Measurements from ENCODE around the gene HNRNPLL. TPM values are rescaled to one million over a fixed set of nuclear protein-coding genes. Genes with fewer than 3 reads are reported as not detected.

Gene HNRNPLL
- total RNA-seq, 2 experiments from 2014 or later, result 44.9 to 46.5 TPM

DNA sequence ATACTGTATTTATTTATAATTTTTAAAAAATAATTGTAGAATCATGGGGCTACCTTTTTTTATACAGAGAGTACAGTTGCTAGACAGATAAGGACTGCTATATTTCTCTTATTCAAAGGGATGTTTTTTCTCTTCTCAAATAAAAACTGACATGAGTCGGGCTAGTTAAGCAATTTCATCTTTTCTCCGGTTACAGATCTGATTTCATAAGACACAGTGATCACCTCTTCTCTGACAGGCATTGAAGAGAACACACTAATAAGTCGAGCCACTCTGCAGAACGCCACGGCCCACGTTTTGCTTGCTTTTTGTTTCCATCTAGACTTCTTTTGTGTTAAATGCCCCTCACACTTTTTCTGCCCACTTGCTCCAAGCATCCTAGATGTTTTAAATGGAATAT, 85.4 kb downstream of the HNRNPLL start:
- no peak overlapping the region for H3K4me3 Mint-ChIP-seq
- TF ChIP-seq, protein P1, sequence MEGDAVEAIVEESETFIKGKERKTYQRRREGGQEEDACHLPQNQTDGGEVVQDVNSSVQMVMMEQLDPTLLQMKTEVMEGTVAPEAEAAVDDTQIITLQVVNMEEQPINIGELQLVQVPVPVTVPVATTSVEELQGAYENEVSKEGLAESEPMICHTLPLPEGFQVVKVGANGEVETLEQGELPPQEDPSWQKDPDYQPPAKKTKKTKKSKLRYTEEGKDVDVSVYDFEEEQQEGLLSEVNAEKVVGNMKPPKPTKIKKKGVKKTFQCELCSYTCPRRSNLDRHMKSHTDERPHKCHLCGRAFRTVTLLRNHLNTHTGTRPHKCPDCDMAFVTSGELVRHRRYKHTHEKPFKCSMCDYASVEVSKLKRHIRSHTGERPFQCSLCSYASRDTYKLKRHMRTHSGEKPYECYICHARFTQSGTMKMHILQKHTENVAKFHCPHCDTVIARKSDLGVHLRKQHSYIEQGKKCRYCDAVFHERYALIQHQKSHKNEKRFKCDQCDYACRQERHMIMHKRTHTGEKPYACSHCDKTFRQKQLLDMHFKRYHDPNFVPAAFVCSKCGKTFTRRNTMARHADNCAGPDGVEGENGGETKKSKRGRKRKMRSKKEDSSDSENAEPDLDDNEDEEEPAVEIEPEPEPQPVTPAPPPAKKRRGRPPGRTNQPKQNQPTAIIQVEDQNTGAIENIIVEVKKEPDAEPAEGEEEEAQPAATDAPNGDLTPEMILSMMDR (IDR thresholded peaks at IDR 0.05), result no peak
- Histone ChIP-seq H3K9me3 (ENCODE audit: control insufficient read depth in 1 of 2, insufficient read depth in 1 of 2, low read length in 2 of 2) (peaks cover 0 to 4% of the 10 kb centered on the region in 2 experiments), H3K27me3 (ENCODE audit: control insufficient read depth in 1 of 2, insufficient read depth in 2 of 2, low read length in 2 of 2) (no peaks in the 10 kb centered on the region), H3K27ac (ENCODE audit: low read depth in 1 of 2, low read length in 2 of 2) (no peak overlapping the region), H3K4me1 (ENCODE audit: insufficient read depth, low read length) (no peaks in the 10 kb centered on the region), H3K4me3 (ENCODE audit: low read length) (no peak overlapping the region), H3K36me3 (ENCODE audit: insufficient read depth, low read length) (no peaks in the 10 kb centered on the region)
- no peak for DNase-seq
- intact Hi-C loops (cut with DNase I, micrococcal nuclease), result no loop called here
- no peaks in the 10 kb centered on the region for H3K36me3 Mint-ChIP-seq (ENCODE audit: low read depth)
- ATAC-seq (ENCODE audit: poor library complexity), result no peak
- POLR2A ChIA-PET, result no interaction called here
- H3K27me3 Mint-ChIP-seq, result no peaks in the 10 kb centered on the region
- CTCF ChIA-PET, result no interaction called here
- H3K9me3 Mint-ChIP-seq, result no peaks in the 10 kb centered on the region
- no peaks in the 10 kb centered on the region for H3K4me1 Mint-ChIP-seq (ENCODE audit: low read depth)
- no peak overlapping the region for H3K27ac Mint-ChIP-seq

GRCh38 chr2:38516526-38516925, 86.2 kb downstream of the HNRNPLL start:
- DNase-seq (no peak), ATAC-seq (ENCODE audit: poor library complexity) (no peak)
- Histone ChIP-seq H3K27ac (ENCODE audit: low read depth in 1 of 2, low read length in 2 of 2) (no peak overlapping the region), H3K4me1 (ENCODE audit: insufficient read depth, low read length) (no peaks in the 10 kb centered on the region), H3K4me3 (ENCODE audit: low read length) (no peak overlapping the region), H3K9me3 (ENCODE audit: control insufficient read depth in 1 of 2, insufficient read depth in 1 of 2, low read length in 2 of 2) (peaks cover 0 to 4% of the 10 kb centered on the region in 2 experiments), H3K27me3 (ENCODE audit: control insufficient read depth in 1 of 2, insufficient read depth in 2 of 2, low read length in 2 of 2) (no peaks in the 10 kb centered on the region), H3K36me3 (ENCODE audit: insufficient read depth, low read length) (no peaks in the 10 kb centered on the region)
- Mint-ChIP-seq H3K9me3 (no peaks in the 10 kb centered on the region), H3K4me3 (no peak overlapping the region), H3K27ac (no peak overlapping the region), H3K27me3 (no peaks in the 10 kb centered on the region), H3K36me3 (ENCODE audit: low read depth) (no peaks in the 10 kb centered on the region), H3K4me1 (ENCODE audit: low read depth) (no peaks in the 10 kb centered on the region)
- intact Hi-C loops (cut with DNase I, micrococcal nuclease), result no loop called here
- ChIA-PET POLR2A (no interaction called here), CTCF (no interaction called here)
- TF ChIP-seq, protein P1 (IDR thresholded peaks at IDR 0.05), result no peak

DNA sequence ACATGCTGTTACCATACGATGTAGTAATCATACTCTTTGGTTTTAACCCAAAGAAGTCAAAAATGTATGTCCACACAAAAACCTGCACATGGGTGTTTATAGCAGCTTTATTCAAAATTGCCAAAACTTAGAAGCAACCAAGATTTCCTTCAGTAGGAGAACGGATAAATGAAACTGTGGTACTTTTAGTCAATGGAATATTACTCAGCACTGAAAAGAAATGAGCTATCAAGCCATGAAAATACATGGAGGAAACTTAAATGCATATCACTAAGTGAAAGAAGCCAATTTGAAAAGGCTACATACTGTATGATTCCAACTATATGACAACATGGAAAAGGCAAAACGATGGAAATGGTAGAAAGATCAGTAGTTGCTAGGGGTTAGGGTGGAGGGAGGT, 86.6 kb downstream of the HNRNPLL start:
- no peak overlapping the region for H3K27ac ChIP-seq (ENCODE audit: low read depth in 1 of 2, low read length in 2 of 2)
- H3K9me3 ChIP-seq (ENCODE audit: control insufficient read depth in 1 of 2, insufficient read depth in 1 of 2, low read length in 2 of 2), result peaks cover 0 to 4% of the 10 kb centered on the region in 2 experiments
- no peaks in the 10 kb centered on the region for H3K4me1 Mint-ChIP-seq (ENCODE audit: low read depth)
- no peaks in the 10 kb centered on the region for H3K36me3 Mint-ChIP-seq (ENCODE audit: low read depth)
- intact Hi-C loops (cut with DNase I, micrococcal nuclease), result no loop called here
- ChIA-PET CTCF (interaction anchor here (2.0 kb wide), 1 partner anchor 200 kb away, joined by 4 read pairs; no protein-coding TSS in a partner anchor), POLR2A (no interaction called here)
- no peak for ATAC-seq (ENCODE audit: poor library complexity)
- DNase-seq, result no peak
- no peaks in the 10 kb centered on the region for H3K4me1 ChIP-seq (ENCODE audit: insufficient read depth, low read length)
- H3K9me3 Mint-ChIP-seq, result no peaks in the 10 kb centered on the region
- H3K27ac Mint-ChIP-seq, result no peak overlapping the region
- TF ChIP-seq, protein P1 (IDR thresholded peaks at IDR 0.05), result no peak
- H3K4me3 Mint-ChIP-seq, result no peak overlapping the region
- H3K27me3 Mint-ChIP-seq, result no peaks in the 10 kb centered on the region
- no peaks in the 10 kb centered on the region for H3K27me3 ChIP-seq (ENCODE audit: control insufficient read depth in 1 of 2, insufficient read depth in 2 of 2, low read length in 2 of 2)
- no peak overlapping the region for H3K4me3 ChIP-seq (ENCODE audit: low read length)
- no peaks in the 10 kb centered on the region for H3K36me3 ChIP-seq (ENCODE audit: insufficient read depth, low read length)
